Stimulated activated CD8-positive, alpha-beta memory T cell treated with anti-CD3 and anti-CD28 coated beads, Interleukin-15, amount 100 ng/mL, for 4 hours (primary cell): ENCODE measurements around the gene TANGO6.

Experiments
- DNase-seq, 2 donors: peaks; one replicate each; pipeline ENCODE4 v3.0.0-alpha.2; 2020; ENCODE audit warnings: low read depth in 2 of 2

TANGO6 gene

GRCh38 chr16:68866933-68867332 lies 23.6 kb downstream of the TANGO6 start:
- no peak for DNase-seq

- DNase-seq, result no peak
These were observed 26.3 kb downstream of the TANGO6 start for GRCh38 chr16:68869492-68870088.

DNA sequence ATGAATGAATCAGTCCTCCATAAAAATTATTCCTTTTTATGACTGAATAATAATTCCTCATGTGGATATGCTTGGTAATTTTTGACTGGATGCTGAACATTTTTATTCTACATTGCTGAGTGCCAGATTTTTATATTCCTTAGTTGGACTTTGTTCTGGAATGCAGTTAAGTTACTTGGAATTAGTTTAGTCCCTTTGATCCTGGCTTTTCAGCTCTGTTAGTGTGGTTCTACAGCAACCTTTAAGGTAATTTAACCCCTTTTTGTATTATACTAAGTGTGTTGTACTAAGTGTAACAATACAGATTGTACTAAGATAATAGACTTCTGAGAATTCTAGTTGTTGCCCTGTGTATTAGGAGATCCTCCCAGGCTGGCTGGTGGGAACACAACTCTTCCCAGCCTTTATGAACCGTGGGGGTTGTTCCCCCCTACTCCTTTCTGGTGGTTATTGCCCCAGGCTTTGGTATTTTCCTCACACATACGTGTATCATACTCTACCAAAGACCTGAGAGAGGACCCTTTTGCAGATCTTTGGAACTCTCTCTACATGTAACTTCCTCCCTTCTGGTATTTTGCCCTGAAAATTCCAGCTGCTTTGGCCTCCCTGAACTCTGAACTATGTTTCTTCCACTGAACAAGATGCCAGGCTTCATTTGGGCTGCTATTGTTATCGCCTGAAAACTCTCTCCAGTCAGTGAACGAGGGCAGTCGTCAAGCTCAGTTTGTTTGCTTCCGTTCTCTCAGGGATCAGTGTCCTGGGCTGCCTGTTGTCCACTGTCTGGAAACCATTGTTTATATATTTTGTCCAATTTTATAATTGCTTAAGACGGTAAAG lies 30.5 kb downstream of the TANGO6 start:
- no peak for DNase-seq

- DNase-seq, result no peak
These were observed 32.5 kb downstream of the TANGO6 start for GRCh38 chr16:68875871-68876270.

DNA sequence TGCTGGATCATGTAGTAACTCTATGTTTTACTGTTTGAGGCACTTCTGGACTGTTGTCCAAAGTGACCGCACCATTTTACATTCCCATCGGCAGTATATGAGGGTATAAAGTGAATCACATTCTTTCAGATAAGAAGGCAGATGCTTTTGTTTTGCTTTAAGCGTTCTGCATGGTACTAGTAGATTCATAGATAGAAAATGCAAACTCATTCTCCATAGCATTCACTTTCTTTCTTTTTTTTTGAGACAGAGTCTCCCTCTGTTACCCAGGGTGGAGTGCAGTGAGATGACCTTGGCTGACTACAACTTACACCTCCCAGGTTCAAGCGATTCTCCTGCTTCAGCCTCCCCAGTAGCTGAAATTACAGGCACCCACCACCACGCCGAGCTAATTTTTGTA lies 40.4 kb downstream of the TANGO6 start:
- no peak for DNase-seq

GRCh38 chr16:68884401-68884800 lies 41.1 kb downstream of the TANGO6 start:
- no peak for DNase-seq

DNA sequence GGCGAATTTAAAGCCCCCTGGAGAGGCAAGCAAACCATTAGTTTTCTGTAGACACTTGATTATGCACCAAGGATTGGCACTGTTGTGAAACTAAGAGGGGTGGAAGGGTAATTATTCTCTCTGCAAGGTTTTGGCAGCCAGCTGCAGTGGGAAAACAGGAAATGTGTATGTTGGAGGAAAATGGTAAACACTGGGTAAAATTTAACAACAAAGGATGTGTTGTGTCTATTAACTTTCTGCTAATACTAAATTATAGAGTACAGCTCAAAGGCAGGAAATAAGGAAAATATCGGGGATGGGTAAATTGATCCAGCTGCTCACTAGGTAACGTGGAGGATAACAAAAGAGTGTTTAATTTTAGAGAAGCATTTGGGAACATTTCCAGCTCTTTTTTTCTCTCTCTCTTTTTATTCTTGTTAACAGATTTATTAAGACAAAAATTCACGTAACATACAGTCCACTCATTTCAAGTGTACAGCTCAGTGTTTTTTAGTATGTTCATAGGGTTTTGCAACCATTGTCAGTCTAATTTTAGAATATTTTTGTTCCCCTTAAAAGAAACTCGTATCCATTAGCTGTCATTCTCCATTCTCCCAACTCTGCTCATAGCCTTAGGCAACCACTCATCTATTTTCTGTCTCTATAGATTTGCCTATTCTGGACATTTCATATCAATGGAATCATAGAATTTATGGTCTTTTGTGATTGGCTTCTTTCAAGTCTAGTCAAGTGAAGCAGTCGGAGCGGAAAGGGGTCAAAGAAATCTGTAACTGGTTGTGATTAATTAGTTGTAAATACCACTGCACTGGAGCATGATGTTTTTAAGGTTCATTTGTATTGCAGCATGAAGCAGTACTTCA lies 41.8 kb downstream of the TANGO6 start:
- DNase-seq, result no peak

DNA sequence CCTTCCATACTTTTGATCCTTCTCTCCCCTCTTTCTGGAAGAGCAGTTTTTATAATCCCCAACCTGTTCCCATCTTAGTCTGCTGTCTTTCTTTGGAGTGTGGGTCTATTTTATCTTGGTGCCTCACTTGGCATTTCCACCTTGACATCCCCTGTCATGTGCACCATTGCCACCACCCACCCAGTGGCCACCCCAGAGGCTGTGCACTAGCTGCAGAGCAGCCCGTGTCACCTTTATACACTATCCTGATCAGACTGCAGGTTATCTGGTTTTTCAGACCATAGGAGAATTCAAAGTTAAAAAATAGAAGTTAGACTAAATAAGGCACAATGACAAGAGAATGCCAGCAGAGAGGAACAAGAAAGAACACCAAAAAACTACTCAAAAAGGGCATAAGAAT lies 43.8 kb downstream of the TANGO6 start:
- DNase-seq, result no peak

DNA sequence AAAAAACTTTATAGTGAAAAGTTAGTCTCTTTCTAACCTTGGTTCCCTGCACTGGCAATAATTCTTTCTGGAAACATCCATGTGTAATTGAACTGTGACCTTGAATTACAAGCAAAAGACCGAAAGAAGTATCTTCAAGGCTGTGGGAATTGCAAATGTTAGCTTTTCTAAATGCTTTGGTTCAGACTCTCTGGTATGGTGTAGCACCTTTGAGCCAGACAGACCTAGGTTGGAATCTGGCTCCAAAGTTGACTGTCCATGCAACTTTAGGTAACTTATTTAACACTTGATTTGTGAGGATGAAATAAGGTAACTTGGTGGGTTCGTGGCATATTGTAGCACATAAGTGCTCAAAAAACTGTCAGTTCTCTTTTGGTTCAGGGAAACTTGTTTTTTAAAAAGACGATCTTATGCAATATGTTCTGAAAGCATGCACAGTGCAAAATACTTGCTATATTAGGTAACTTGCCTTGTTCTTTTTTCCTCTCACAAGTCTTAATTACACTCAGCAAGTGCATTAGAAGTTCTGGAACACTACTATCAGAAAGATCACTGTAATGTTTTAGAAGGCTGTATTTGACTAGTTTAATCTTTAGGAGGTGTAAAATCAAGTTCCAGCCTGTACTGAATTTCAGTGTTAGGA lies 46.3 kb downstream of the TANGO6 start:
- DNase-seq, result no peak

GRCh38 chr16:68892214-68892613 lies 48.9 kb downstream of the TANGO6 start:
- DNase-seq, result no peak

DNA sequence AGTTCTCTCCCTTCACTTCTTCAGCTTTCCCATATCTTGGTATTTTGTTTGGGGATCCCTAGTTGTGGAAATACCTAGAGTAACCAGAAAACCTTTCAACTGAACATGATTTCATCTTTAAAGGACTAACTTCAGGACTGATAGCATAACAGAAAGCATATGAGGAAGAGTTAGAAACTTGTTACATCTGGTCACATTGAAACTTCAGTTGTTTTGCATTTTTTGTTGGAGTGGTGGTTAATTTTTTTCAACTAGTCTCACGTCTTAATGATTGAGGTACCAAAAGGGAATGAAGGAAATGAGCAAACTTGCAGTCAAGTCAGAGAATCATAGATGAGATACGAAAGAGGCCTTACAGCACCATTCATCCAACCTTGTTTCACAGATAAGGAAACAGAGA lies 49.6 kb downstream of the TANGO6 start:
- no peak for DNase-seq

DNA sequence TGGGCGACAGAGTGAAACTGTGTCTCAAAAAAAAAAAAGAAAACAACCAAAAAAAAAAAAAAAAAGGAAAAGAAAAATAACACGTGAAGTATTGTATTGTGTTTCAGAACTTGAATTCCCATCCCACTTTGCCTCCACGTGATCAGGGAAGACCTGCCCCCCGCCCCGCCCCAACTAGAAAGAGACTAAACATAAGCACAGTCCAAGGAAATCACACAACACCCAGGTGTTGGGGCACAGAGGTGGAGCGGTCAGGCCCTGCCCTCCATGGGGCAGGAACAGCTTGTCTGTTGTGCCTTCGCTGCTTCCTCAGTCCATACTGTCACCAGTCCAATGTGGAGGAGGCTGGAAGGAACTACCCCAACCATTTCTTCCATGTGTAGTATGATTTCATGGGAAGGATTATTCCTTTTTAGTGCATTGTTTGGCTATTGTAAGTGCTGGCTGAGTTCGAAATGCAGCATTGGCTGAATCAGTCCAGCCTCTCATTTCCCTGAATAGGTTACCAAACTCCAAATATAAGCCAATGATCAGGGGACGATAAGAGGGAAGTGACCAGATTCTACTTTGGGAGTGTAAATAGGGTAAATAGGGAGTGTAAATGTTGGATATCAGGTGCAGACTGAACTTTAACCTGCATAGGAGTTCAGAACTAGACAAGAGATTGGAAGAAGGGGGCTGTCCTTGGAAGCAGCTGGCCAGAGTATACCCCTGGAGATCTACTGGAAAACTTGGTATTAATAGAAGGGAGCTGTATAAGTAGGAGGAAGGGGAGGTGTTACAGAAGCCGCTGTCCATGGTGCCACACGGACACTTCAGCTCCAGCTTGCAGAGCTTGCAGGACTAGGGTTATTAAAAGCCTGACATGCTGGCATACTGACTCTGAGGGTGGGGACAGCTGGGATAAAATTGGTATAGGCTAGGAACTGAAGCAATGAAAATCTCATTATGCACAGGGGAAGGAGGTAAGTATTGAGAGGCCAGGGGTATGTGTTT lies 50.7 kb downstream of the TANGO6 start:
- DNase-seq, result no peak

- DNase-seq, result no peak
These were observed 51.4 kb downstream of the TANGO6 start for GRCh38 chr16:68894714-68895113.

- DNase-seq, result no peak
These were observed 54.7 kb downstream of the TANGO6 start for GRCh38 chr16:68898026-68898425.

- no peak for DNase-seq
These were observed 56.7 kb downstream of the TANGO6 start for GRCh38 chr16:68900009-68900408.

- no peak for DNase-seq
These were observed 59.0 kb downstream of the TANGO6 start for GRCh38 chr16:68902003-68902968.

DNA sequence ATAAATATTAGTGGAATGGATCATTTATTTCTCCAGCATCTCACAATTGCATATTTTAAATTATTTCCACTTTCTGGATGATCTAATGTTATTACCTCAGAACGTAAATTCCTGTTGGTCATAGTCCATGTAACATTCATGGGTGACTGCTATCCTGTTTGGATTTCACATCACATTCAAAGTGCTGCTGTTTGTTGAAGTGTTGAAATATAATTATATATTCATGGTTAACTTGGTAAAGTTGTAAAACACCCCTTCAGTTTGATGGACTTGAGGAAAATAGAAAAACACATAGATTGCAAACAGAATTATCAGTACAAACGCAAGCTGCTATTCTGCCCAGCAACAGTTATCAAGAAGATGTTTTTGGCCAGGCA lies 59.6 kb downstream of the TANGO6 start:
- DNase-seq, result no peak

GRCh38 chr16:68907297-68907696 lies 64.0 kb downstream of the TANGO6 start:
- no peak for DNase-seq

GRCh38 chr16:68907781-68908181 lies 64.5 kb downstream of the TANGO6 start:
- DNase-seq, result no peak
